HG03520 (cell line): Measurements from ENCODE around the gene CDY1.
"Not testable (repeated sequence)": the region's sequence is repeated elsewhere in the genome, so short reads cannot be mapped to it uniquely, and the experiment has no call there.

Source experiments
- ATAC-seq: cut with Tn5 transposase; IDR thresholded peaks from one replicate; pipeline ENCODE4 v1.9.1; 2021; ENCODE audit warnings: mild to moderate bottlenecking, moderate library complexity; ENCODE audit not compliant: unreplicated experiment

The CDY1 gene

GRCh38 chrY:25621817-25622216 lies at the start of gene CDY1:
Gene CDY1, plus strand, starts transcription at chrY:25622117. Its CDS starts 326 bp downstream, at chrY:25622443.
- ATAC-seq: not testable (repeated sequence)

- ATAC-seq: not testable (repeated sequence)
These were observed 28.6 kb upstream of the CDY1 start for GRCh38 chrY:25593336-25593735.

DNA sequence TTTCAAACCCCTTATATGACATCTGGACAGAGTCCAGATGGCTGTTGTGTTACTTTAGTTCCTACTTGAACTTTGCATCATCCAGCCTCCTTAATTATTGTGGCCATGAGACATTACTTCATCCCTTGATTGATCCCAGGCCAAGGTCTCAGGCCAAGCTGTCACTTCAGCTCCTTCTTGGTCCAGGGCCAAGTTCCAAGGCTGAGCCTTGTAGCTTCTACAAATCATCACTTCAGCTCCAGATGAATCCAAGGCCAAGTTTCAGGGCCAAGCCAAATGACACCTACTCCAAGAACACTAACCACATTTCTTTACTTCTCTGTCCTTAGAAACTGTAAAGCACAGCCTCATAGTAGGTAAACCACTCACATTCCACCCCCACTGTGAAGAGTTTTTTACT lies 1.7 kb upstream of the CDY1 start:
- ATAC-seq: not testable (repeated sequence)

GRCh38 chrY:25626524-25626923 lies 4.6 kb downstream of the CDY1 start:
- not testable (repeated sequence) for ATAC-seq

DNA sequence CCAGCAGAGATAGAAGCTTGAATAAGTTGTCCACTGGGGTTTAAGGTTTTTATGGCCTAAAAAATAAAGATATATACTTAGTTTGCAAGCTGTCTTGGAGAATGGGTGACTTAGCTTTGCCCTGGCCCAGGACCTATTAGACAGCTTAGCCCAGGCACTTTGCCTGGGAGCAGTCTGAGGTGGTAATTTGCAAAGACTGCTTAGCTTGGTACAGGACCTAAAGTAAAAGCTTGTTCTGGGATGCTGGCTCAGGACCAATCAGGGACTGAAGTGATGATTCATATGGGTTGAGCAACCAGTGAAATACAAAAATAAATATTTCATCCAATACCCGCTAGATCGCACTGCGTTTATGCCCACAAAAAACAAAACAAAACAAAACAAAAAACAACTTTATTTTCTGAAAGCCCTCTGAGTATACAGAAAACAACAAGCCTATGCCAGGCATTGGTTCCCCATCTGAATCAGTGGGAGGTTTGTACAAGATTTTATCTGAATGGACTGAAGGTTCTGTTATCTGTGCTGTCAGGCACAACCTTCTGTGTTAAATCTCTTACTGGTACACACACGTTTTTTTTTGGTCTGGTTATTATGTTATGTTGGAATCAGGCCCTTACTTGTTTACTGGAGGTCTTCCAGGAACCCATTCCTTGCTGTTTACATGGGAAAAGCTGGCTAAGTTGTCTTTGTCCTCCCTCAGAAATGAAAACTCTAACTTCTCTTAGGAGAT lies 8.6 kb downstream of the CDY1 start:
- not testable (repeated sequence) for ATAC-seq

GRCh38 chrY:25639852-25640251 lies 17.9 kb downstream of the CDY1 start:
- not testable (repeated sequence) for ATAC-seq

- ATAC-seq: not testable (repeated sequence)
These were observed 21.4 kb downstream of the CDY1 start for GRCh38 chrY:25643024-25643915.
